Stimulated activated CD8-positive, alpha-beta memory T cell treated with anti-CD3 and anti-CD28 coated beads, Interleukin-4, amount 100 ng/mL, for 24 hours (primary cell): Measurements from ENCODE around the gene RNF112.
"Not testable (repeated sequence)": the region's sequence is repeated elsewhere in the genome, so short reads cannot be mapped to it uniquely, and the experiment has no call there.

Experiments
- DNase-seq: peaks from one replicate; pipeline ENCODE4 v3.0.0-alpha.2; 2020; ENCODE audit warnings: low read depth

RNF112 gene

GRCh38 chr17:19414396-19415280 is 3.6 kb downstream of the RNF112 start:
- no peak for DNase-seq

DNA sequence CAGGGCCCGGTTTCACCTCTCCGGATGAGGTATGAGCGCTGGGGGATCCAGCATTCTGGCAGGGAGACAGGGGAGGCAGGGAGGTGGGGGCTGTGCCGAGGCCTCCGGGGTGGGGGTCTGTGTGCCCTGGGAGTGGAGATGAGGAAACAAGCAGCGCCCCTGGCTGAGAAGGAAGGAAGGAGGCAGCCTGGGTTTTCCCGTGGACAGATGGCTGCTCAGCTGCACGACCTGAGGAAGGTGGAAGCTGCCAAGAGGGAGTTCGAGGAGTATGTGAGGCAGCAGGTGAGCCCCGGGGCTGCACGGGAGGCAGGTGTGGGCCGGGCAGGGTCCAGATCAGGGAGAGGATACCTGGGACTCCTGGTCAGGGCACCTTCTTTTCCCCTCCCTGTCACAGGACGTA is 4.3 kb downstream of the RNF112 start:
- no peak for DNase-seq

- no peak for DNase-seq
These were observed 5.1 kb downstream of the RNF112 start for GRCh38 chr17:19415806-19416775.

- DNase-seq: no peak
These were observed 6.6 kb downstream of the RNF112 start for GRCh38 chr17:19417611-19418010.

DNA sequence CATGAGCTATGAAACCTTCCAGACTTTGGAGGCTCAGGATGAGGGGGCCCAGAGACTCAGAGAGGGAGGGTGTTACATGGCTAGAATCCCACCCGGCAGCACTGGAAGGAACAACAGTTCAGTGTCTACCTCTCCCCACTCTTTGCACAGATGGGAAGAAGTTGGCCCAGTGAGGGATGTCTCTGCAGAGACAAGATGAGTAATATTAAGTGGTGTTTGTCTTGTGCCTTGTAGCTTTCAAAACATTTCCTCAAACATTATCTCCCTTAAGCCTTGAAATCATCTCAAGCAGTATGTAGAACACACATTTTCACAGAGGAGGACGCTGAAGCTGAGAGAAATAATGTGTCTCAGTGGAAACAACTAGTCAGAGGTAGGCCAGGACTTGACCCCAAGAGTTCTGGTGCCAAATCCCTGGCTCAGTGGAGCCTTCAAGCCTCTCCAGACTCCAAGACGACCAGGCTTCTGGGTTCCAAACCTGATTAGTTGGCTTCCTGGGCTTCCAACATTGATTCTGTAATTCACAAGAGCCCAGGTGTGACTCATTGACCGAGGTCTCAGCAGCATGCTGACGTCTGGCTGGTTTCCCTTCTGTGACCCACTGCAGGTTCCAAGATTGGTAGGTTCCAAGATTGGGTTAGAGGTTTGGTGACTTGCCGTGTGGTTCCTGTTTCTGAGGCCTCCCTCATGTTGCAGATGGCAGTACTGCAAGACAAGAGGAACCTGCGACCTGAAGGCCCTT is 7.4 kb downstream of the RNF112 start:
- no peak for DNase-seq

DNA sequence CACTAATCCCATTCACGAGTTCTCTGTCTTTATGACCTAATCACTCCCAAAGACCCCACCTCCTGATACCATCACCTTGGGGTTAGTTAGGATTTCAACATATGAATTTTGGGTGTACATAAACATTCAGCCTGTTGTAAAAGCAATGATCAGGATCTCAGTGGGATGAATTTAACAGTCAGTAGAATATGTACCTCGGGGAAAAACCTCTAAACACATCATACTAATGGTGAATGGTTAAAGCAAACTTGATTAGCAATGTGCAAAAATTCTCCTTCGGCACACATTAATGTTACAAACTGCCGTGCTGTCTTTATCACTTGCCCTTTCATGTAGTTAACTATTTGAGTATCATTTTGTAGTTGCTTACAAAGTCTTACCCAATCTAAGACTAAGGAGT is 10.2 kb downstream of the RNF112 start:
- DNase-seq: no peak

DNA sequence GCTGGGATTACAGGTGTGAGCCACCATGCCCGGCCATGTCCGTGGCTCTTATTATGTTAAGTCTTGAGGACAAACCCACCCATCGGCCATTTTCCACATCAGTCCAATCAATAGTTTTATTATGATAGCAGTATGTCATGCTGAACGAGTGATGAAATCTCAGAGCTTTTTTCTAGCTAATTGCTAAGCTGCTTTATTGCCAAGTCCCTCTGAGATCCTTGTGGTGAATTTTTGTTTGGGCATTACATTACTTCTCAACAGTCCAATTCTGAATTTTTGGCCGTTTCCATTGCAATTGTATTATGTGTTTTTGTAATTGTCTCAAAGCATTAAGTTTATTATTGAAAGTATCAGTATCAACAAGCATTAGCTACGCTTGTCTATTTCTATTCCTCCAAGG is 10.9 kb downstream of the RNF112 start:
- no peak for DNase-seq

DNA sequence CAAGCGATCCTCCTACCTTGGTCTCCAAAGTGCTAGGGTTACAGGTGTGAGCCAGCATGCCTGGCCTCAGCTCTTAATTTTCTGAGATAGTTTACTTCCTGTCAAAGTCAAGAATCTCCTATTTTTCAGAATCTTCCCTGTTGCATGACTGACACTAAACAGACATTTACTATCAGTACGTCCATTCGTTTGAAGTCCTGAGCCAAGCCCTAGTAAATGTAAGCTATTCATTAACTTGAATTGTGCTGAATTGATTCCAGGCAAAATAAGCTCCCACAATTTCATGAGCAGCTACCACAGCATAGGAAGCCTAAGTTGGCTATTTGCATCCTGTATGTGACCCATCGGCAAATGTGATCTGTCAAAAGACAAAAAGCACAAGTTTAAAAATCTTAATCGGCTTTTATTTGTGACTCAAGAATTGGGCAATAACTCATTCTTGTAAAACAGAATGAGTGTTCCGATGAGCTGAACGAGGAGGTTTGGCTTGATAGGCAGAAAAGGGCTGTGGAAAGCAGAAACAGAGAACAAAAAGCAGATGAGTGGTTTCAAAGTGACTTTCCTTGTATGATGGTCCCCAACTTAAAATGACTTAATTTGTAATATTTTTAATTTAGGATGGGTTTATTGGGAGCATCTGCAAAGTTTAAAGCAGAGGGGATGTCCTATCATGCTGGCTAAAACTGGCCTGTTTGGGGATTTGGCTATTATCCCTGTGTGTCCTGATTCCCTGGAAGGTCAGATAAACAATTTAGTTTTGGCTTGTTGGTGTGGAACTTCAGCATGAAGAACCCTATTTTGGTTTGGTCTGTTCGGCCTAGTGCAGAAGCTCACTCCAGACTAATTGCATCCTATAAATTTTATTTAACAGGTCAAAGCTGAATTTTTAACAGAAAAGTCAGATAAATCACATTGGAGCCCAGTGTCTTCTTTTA is 14.2 kb downstream of the RNF112 start:
- DNase-seq: no peak

DNA sequence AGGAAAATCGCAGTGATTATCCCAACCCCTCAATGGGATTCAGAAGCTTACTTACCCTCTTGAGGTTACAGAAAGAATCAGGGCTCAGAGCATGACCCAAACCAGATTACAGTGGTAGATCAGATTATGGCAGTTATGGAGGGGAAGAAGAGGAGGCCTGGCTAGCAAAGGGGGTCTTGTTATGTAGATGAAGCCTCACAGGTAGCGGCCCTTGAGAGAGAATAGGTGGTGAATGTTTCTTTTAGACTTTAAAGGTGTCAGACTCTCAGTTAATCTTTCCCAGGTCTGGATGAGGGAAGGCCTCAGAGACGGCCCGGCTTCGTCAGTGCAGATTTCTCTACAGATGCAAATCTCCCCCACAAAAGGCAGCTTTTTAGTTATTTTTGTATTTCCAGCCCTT is 15.6 kb downstream of the RNF112 start:
- DNase-seq: no peak

GRCh38 chr17:19431691-19432090 is 20.7 kb downstream of the RNF112 start:
- DNase-seq: no peak

DNA sequence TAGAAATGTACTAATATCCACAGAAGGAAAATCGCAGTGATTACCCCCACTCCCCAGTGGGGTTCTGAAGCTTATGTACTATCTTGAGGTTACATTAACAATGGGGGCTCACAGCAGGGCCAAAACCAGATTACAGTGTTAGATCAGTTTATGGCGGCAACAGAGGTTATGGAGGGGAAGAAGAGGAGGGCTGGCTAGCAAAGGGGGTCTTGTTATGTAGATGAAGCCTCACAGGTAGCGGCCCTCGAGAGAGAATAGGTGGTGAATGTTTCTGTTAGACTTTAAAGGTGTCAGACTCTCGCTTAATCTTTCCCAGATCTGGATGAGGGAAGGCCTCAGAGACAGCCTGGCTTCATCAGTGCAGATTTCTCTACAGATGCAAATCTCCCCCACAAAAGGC is 22.2 kb downstream of the RNF112 start:
- DNase-seq: no peak

DNA sequence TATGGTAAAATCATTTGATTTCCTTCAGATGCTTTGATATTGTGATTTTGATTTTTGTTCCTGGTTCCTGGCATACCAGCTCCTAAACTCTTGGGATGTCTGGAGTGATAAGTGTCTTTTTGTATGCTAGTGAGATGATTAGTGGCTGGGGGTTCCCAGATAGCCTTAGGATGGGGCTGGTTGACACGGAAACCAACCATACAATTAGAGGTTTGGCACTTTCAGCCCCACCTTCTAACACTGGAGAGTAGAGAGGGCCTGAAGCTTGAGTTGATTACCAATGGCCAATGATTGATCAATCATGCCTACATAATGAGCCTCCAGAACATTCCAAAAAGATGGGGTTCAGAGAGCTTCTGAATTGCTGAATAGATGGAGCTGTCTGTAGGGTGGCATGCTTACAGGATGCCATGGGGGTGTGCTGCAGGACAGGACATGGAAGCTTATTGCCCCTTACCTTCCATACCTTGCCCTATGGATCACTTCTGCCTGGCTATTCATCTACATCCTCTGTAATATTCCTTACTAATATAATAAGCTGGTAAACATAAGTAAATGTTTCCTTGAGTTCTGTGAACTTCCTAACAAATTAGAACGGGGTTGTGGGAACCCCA is 22.8 kb downstream of the RNF112 start:
- no peak for DNase-seq

- no peak for DNase-seq
These were observed 29.4 kb downstream of the RNF112 start for GRCh38 chr17:19440421-19440820.

GRCh38 chr17:19441288-19441687 is 30.3 kb downstream of the RNF112 start:
- not testable (repeated sequence) for DNase-seq

GRCh38 chr17:19442731-19443130 is 31.7 kb downstream of the RNF112 start:
- no peak for DNase-seq

DNA sequence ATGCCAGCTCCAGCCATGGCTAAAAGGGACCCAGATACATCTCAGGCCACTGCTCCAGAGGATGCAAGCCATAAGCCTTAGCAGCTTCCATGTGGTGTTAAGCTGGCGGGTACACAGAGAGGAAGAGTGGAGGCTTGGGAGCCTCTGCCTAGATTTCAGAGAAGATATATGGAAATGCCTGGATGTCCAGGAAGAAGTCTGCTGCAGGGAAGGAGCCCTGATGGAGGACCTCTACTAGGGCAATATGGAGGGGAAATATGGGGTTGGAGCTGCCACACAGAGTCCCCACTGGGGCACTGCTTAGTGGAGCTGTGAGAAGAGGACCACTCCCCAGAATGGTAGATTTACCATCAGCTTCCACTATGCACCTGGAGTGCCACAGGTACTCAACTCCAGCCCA is 32.1 kb downstream of the RNF112 start:
- DNase-seq: no peak

- DNase-seq: no peak
These were observed 34.1 kb downstream of the RNF112 start for GRCh38 chr17:19445105-19445504.

DNA sequence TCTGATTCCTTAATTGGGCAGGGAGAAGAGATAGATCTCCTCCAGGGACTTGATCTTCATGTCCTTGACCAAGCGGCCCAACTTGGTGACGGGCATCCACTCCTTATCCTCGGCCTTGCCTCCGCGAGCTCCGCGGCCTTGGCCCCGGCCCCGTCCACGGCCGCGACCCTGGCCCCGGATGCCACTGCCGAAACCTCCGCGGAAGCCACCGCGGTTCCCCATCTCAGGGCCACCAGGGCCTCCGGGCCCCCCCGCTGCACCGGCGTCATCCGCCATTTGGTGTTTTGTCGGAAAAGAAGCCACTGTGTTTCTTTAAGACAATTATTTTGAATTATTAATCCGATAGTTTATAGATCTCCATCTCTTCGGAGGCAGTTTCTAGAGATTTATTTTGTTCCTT is 35.5 kb downstream of the RNF112 start:
- DNase-seq: not testable (repeated sequence)

DNA sequence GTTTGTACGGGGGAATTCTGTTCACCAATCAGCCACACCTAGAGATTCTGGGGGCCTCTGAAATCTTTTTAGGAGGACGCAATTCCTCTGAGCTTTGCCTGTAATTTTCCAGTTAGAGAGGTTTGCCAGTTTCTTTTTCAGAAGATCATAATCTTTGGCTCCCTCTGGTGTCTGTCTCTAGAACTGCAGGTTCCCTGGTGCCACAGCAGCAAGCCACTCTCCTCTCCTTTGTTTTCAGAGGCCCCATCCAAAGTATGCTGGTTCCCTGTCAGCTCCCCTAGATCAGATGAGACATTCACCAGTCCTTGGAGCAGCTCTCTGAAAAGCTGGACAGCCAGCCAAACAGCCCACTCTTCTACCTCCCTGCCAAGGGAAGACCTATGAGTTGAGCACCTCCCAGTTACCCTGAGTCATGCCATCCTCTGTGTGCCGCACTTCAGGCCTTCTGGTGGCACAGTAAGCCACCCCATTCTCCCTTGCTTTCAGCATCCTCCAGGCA is 36.1 kb downstream of the RNF112 start:
- DNase-seq: peak; percentile 46
